ENCODE results near the gene KRTAP8-1.

KRTAP8-1 gene, protein sequence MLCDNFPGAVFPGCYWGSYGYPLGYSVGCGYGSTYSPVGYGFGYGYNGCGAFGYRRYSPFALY

DNA sequence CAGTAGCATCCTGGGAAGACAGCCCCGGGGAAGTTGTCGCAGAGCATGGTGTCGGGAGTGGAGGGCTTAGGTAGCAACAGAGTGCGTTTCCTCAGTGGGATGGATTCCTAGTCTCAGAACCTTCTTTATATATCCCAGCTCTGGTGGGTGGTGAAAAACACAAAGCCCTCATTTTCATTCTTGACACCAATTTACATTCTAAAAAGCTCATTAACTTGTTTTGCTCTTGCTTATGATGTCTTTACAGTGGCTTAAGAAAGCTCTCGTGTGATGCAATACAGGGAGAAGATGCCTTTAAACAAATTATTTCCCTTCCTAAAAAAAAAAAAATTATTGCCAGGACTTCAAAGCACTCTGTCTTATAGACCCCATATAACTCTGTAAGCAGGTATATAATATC lies at the start of gene KRTAP8-1:
Gene KRTAP8-1 (minus strand): TSS at position 101 of the 400 bp plus-strand sequence. CDS start 54 bp downstream, at position 47.
- DNase-seq: no peak

DNA sequence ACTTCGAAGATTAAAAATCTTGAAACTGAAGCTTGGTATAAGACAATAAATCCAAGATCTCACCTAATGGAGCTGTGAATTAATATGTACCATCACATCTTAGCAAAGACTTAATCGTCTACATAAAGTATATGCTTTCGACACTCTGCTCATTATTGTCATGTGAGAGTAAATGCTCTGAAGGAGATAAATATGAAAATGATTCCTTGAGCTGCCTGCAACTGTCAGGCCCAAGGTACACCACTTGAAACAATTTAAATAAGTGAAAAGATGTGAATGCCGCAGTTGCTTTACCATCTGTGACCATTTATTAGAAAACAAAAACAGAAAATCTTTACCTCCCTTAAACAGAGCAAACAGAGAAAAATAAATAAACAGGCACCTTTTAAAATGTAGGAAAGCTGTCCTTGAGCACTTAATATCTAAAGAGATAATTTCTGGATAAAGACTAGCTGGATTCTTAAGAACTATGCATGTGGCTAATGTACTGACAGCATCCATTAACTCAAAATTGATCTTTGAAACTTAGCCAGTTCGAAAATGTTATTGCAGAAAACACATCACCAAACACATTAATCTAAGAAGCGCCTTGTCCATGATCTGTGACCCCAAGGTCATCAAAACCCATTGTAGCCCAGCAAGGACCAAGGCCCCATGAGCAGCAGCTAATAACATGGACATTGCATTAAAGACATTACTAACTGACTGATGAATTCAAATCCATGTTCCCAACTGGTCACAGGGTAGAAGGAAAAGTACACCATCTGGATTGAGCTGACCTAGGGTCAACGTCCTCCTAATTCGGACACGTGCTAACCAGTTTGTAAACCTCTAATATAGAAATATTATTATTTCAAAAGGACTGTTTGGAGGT lies 34.8 kb upstream of the KRTAP8-1 start:
- DNase-seq: no peak

DNA sequence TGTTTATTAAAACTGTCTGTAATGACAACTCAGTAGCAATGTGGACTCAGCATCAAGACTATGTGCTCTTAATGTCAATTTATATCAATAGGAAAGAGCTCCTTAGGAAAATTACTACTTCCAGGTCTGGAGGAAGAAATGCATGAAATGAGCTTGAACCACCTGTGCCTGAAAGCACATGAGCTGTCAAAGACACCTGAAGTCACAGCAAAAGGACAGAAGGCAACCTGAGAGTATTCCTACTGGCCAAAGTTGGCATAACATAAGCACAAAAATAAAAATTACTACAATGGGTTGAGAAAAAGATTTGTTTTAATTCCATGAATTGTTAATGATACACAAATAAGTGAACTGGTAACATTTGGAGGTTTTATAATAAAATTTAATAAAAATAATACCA lies 29.9 kb upstream of the KRTAP8-1 start:
- no peak for DNase-seq

DNA sequence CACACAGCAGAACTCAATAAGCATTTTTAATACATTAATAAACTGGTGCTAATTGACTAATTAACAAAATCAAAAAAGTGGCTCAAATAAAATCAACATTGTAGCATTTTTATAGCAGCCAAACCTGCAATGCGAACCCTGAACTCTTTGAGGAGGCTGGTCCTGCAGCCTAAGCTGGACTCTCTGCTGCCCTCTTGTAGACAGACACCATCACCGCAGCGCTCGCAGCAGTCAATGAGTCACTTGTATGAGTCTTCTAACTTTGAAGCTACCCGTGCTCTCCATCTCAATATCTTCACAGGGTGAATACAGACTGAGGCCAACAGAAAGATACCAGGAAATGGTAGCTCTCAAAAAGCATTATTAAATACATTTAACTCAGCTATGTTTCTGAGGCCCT lies 26.2 kb upstream of the KRTAP8-1 start:
- DNase-seq: no peak

DNA sequence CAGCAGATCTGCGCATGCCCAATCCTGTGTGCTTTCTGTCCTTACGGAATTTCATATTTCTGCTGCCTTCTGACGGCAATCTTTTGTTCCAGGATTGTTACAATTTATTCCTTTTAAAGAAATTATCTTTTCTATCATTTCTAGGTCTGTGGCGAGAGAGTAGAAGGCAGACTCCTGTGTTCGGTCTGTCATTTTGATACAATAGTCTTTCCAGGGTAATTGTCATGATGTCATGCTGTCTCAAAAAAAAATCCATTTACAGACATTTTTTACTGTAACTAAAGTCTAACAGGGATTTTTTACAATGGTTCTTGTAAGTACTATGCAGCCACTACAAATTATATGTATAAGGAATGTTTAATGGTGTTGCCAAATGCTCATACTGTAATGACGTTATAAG lies 25.5 kb upstream of the KRTAP8-1 start:
- no peak for DNase-seq

DNA sequence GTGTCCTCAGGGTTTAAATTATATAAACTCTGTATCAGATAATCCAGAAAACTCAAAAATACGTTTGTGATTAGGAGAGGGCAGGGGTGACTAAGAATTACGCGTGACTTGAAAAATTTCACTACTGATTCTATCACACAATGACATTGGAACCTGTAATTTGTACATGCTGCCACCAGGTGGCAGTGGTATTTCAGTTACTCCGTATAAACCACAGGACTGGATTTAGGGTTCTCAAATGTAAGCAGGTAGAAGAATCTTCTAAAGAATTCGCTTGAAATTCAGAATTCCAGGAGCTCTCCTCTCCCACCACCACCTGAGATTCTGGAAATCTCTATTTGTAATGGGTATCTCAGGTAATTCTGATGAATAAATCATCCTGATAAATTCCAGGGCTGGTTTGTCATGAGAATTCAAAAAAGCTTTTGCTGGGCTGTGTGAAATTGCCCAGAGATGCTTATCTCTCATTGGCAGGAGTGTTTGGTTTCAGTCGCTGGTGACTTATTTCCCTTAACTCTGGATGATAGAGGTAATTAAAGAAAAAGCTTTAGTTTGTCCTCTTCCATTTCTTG lies 18.2 kb upstream of the KRTAP8-1 start:
- DNase-seq: peak in 3 of 6 experiments; percentile 3 to 21 (median 12)

DNA sequence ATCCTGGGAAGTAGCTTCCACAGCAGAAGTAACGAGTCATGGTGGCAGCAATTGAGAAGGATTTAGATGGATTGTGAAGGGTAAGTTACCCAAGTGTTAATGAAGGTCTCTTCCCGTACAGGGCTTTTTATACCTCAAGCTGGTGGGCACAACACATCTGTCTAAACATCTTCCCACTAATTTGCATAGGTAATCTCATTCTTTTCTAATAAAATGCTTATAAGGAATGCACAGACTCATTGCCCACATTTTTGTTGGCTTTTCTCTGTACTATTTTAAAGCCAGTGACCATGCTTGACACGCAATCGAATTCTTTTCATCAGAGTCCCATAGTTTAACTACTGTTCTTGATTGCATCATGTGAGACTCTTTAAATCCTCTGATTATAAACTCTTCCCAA lies 16.6 kb upstream of the KRTAP8-1 start, which contains the start of gene KRTAP7-1:
Gene KRTAP7-1 (minus strand): TSS at position 101 of the 400 bp plus-strand sequence. CDS start 61 bp downstream, at position 40.
- no peak for DNase-seq

DNA sequence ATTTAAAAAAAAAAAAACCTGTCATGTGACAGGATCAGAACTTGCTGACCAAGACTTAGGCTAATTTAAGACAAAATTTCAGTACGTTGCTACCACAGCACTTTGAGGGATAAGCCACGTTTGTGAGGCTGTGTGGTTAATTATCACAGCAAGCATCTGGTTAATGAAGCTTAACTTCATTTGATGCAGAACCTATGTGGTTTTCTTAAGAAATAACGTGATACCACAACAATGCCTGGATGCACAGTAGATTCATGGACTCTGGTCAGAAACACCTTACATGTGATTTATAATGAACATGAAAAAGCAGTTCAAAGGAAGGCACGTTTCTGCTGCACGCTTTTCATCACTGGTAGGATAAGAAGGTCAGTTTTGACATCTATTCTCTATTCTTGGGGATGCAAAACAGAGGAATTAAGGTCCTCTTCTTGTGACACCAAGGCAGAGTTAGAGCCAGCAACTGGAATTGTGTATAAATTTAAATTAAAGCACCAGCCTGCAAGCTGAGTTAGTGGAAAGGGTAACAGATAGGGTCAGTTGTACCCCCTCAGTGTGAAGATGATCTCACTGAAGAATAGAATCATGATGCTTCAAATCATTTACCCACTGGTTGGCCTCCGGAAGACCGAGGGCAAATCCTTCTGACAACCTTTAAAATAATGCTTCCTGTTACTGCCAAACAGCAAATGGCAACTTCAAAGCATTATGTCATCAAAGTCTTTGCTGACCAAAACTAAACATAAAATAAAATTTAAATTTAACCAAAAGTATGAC lies 6.0 kb upstream of the KRTAP8-1 start:
- no peak for DNase-seq

DNA sequence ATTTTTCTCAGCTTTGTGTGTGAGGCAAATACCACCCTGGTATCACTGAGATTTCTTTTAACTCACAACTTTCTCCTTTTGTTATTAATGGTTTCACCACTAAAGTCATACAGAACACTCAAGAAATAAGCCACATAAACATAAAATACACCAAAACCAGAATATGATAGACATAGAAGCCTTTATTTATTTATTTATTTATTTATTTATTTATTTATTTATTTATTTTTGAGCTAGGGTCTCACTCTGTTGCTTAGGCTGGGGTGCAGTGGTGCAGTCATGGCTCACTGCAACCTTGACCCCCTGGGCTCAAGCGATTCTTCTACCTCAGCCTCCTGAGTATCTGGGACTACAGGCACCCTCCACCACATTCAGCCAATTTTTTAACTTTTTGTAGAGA lies 12.5 kb downstream of the KRTAP8-1 start:
- no peak for DNase-seq

DNA sequence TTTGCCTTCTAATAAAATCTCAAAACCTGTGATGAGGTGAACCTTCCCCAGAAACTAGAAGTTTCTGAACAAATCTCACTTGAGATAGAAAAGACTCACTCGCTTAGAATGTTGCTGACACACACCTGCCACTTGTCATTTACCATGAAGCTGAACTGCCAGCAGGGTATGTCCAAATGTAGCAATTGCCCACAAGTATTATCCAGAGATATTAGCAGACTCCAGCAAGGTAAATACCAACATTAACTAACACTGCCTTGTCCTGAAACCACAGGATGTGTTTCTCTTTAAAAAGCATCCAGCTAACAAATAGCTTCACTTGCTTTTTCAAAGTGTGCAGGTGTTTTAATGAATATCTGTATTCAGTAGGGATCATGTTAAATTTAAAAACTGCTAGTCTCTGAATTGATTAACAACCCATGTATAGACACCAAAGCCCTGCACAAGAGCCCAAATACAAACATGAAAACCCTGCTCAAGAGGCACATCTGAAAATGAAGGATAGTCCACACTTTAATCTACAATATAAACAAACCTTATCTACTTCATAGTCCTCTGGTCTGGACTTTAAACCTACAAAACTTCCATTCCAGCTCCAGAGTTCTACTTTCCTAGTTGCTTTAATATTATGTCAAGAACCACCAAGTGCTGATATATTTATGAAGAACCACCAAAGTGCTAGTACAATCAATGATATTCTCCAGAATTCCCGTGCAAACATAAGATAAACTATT lies 19.3 kb downstream of the KRTAP8-1 start:
- no peak for DNase-seq

DNA sequence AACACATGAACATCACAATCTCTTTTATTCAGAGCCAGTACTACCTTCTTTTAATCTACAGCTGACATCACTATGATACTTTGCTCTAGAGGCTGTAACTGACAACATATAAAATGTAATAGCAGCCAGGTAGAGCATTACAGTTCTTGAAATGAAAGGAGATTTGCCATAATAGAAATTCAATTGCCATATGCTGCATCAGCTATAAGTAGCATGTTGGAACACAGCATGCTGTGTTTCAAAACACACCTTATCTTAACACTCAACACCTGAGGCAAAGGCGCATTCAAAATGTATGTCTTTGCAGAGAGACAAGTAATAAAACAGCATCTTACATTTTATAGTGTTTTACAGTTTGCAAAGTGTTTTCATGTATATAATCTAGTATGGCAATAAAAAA lies 33.8 kb downstream of the KRTAP8-1 start:
- DNase-seq: no peak

DNA sequence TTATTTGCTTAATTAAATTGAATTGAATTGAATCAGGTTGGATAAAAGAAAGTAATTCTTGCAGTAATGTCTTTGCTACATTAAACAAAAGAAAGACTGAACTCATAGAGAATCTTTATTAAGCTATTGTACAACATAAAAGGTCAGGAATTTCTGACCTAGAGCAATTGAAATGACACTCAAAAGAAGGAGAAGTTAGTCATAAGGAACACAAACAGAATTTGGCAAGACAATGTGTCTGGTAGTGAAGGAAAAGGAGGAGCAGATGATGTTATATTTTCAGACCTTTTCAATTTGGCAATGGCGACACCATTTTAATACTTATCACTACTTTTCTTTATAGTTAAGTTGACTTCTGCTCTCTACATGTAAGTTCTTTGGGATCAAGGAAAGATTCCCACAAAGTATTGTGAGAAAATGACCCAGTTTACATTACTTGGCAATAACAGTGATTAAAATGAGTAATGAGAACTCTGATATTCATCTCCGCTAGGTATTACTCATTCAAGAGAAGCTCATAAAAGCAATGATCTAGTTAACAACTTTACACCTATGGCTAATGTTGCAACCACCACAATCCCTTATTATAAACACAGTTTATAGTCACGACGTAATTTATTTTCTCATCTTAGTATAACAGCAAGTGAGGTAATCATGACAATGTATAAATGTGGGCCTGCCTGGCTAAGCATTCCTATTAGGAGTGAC lies 43.2 kb downstream of the KRTAP8-1 start:
- DNase-seq: no peak
